NCI-H2227 (cell line): ENCODE results near the gene SEPTIN5.

Source experiments
- DNase-seq: peaks from one replicate; lab custom pipeline; 2025; ENCODE audit not compliant: unreplicated experiment; lab: John Stamatoyannopoulos, UW

The SEPTIN5 gene

GRCh38 chr22:19732403-19733113 lies 18.3 kb downstream of the SEPTIN5 start:
- DNase-seq, result no peak

GRCh38 chr22:19733755-19734154 lies 19.5 kb downstream of the SEPTIN5 start:
- DNase-seq, result no peak

GRCh38 chr22:19734163-19734562 lies 19.9 kb downstream of the SEPTIN5 start:
- no peak for DNase-seq

- no peak for DNase-seq
Measured at GRCh38 chr22:19734837-19735382, 20.6 kb downstream of the SEPTIN5 start.

- no peak for DNase-seq
Measured at GRCh38 chr22:19735665-19736510, 21.6 kb downstream of the SEPTIN5 start.

GRCh38 chr22:19737846-19738663 lies 23.8 kb downstream of the SEPTIN5 start:
- no peak for DNase-seq

- no peak for DNase-seq
Measured at GRCh38 chr22:19738664-19739447, 24.6 kb downstream of the SEPTIN5 start.

GRCh38 chr22:19739448-19739895 lies 25.2 kb downstream of the SEPTIN5 start:
- no peak for DNase-seq

GRCh38 chr22:19739911-19740449 lies 25.7 kb downstream of the SEPTIN5 start:
- DNase-seq, result no peak

GRCh38 chr22:19740586-19740985 lies 26.3 kb downstream of the SEPTIN5 start:
- DNase-seq, result no peak

GRCh38 chr22:19741053-19741452 lies 26.8 kb downstream of the SEPTIN5 start:
- no peak for DNase-seq

GRCh38 chr22:19742160-19743066 lies 28.1 kb downstream of the SEPTIN5 start:
- no peak for DNase-seq

GRCh38 chr22:19743081-19743480 lies 28.8 kb downstream of the SEPTIN5 start:
- DNase-seq, result no peak

- no peak for DNase-seq
Measured at GRCh38 chr22:19743651-19744050, 29.3 kb downstream of the SEPTIN5 start.

- no peak for DNase-seq
Measured at GRCh38 chr22:19744350-19745006, 30.2 kb downstream of the SEPTIN5 start.

- DNase-seq, result no peak
Measured at GRCh38 chr22:19745155-19746101, 31.1 kb downstream of the SEPTIN5 start.

GRCh38 chr22:19746726-19747125 lies 32.4 kb downstream of the SEPTIN5 start:
- DNase-seq, result no peak
